Skeletal muscle satellite cell (primary cell): ENCODE data around the gene GAL3ST1.
"Not testable (repeated sequence)": the region's sequence is repeated elsewhere in the genome, so short reads cannot be mapped to it uniquely, and the experiment has no call there.

Experiments used
- H3K27me3 ChIP-seq: 2 replicates; pipeline ENCODE4 v1.7.0; 2013; ENCODE audit warnings: low read length; ENCODE audit not compliant: control insufficient read depth, insufficient read depth
- H3K36me3 ChIP-seq: 2 replicates; pipeline ENCODE4 v1.7.0; 2013; ENCODE audit warnings: mild to moderate bottlenecking, control low read depth, low read length; ENCODE audit not compliant: insufficient read depth
- H3K4me1 ChIP-seq: 2 replicates; pipeline ENCODE4 v1.7.0; 2013; ENCODE audit warnings: low read length; ENCODE audit not compliant: control insufficient read depth, insufficient read depth
- H3K4me2 ChIP-seq: 2 replicates; pipeline ENCODE4 v1.7.0; 2013; ENCODE audit warnings: mild to moderate bottlenecking, low read length
- H3K4me3 ChIP-seq: 2 replicates; pipeline ENCODE4 v1.7.0; 2013; ENCODE audit warnings: low read length
- H3K9ac ChIP-seq: 2 replicates; pipeline ENCODE4 v1.7.0; 2013; ENCODE audit warnings: mild to moderate bottlenecking, low read depth, low read length, moderate library complexity
- H3K9me3 ChIP-seq: replicated peaks from 2 replicates; pipeline ENCODE4 v1.7.0; 2013; ENCODE audit warnings: mild to moderate bottlenecking, control low read depth, low read length

The GAL3ST1 gene

GRCh38 chr22:30573594-30574094 is 821 bp downstream of the GAL3ST1 start:
- H3K4me3 ChIP-seq, result no peak overlapping the region
- H3K9ac ChIP-seq, result no peak overlapping the region
- H3K27me3 ChIP-seq, result peaks cover 8% of the 10 kb centered on the region
- H3K9me3 ChIP-seq, result no peaks in the 10 kb centered on the region
- H3K36me3 ChIP-seq, result peaks cover 30% of the 10 kb centered on the region
- peaks cover 16% of the 10 kb centered on the region for H3K4me1 ChIP-seq
- H3K4me2 ChIP-seq, result no peak overlapping the region

GRCh38 chr22:30572840-30573593 is 1.4 kb downstream of the GAL3ST1 start:
- H3K4me3 ChIP-seq, result no peak overlapping the region
- no peaks in the 10 kb centered on the region for H3K9me3 ChIP-seq
- no peak overlapping the region for H3K9ac ChIP-seq
- H3K36me3 ChIP-seq, result peaks cover 25% of the 10 kb centered on the region
- H3K4me1 ChIP-seq, result peaks cover 16% of the 10 kb centered on the region
- H3K27me3 ChIP-seq, result peaks cover 11% of the 10 kb centered on the region
- no peak overlapping the region for H3K4me2 ChIP-seq

GRCh38 chr22:30572210-30572609 is 2.3 kb downstream of the GAL3ST1 start:
- H3K27me3 ChIP-seq, result peaks cover 13% of the 10 kb centered on the region
- H3K36me3 ChIP-seq, result peaks cover 17% of the 10 kb centered on the region
- H3K4me1 ChIP-seq, result peaks cover 16% of the 10 kb centered on the region
- H3K9ac ChIP-seq, result no peak overlapping the region
- no peak overlapping the region for H3K4me2 ChIP-seq
- no peak overlapping the region for H3K4me3 ChIP-seq
- no peaks in the 10 kb centered on the region for H3K9me3 ChIP-seq

GRCh38 chr22:30569674-30570202 is 4.7 kb downstream of the GAL3ST1 start:
- Histone ChIP-seq H3K4me2 (no peak overlapping the region), H3K4me3 (no peak overlapping the region), H3K9me3 (no peaks in the 10 kb centered on the region), H3K9ac (no peak overlapping the region), H3K36me3 (no peaks in the 10 kb centered on the region), H3K27me3 (peaks cover 30% of the 10 kb centered on the region), H3K4me1 (peaks cover 1% of the 10 kb centered on the region)

GRCh38 chr22:30568137-30568805 is 6.2 kb downstream of the GAL3ST1 start:
- H3K4me3 ChIP-seq, result no peak overlapping the region
- H3K9ac ChIP-seq, result no peak overlapping the region
- H3K27me3 ChIP-seq, result peaks cover 35% of the 10 kb centered on the region
- H3K9me3 ChIP-seq, result no peaks in the 10 kb centered on the region
- no peaks in the 10 kb centered on the region for H3K4me1 ChIP-seq
- H3K4me2 ChIP-seq, result no peak overlapping the region
- H3K36me3 ChIP-seq, result no peaks in the 10 kb centered on the region

GRCh38 chr22:30567277-30567676 is 7.2 kb downstream of the GAL3ST1 start:
- peaks cover 35% of the 10 kb centered on the region for H3K27me3 ChIP-seq
- not testable (repeated sequence) for H3K9ac ChIP-seq, H3K9me3 ChIP-seq, H3K4me3 ChIP-seq, H3K4me1 ChIP-seq, H3K4me2 ChIP-seq, H3K36me3 ChIP-seq

GRCh38 chr22:30566125-30566524 is 8.3 kb downstream of the GAL3ST1 start:
- H3K4me1 ChIP-seq, result no peaks in the 10 kb centered on the region
- no peaks in the 10 kb centered on the region for H3K36me3 ChIP-seq
- no peak overlapping the region for H3K4me3 ChIP-seq
- H3K9ac ChIP-seq, result no peak overlapping the region
- H3K9me3 ChIP-seq, result no peaks in the 10 kb centered on the region
- H3K4me2 ChIP-seq, result no peak overlapping the region
- H3K27me3 ChIP-seq, result peaks cover 35% of the 10 kb centered on the region

- no peak overlapping the region for H3K4me3 ChIP-seq
- no peaks in the 10 kb centered on the region for H3K36me3 ChIP-seq
- no peaks in the 10 kb centered on the region for H3K4me1 ChIP-seq
- H3K4me2 ChIP-seq, result no peak overlapping the region
- peaks cover 33% of the 10 kb centered on the region for H3K27me3 ChIP-seq
- H3K9ac ChIP-seq, result no peak overlapping the region
- H3K9me3 ChIP-seq, result no peaks in the 10 kb centered on the region
Observed at GRCh38 chr22:30565341-30565740, 9.1 kb downstream of the GAL3ST1 start.

GRCh38 chr22:30564761-30565119 is 9.7 kb downstream of the GAL3ST1 start:
- Histone ChIP-seq H3K4me1 (no peaks in the 10 kb centered on the region), H3K27me3 (peaks cover 28% of the 10 kb centered on the region), H3K4me2 (no peak overlapping the region), H3K36me3 (no peaks in the 10 kb centered on the region), H3K9ac (no peak overlapping the region), H3K4me3 (no peak overlapping the region), H3K9me3 (no peaks in the 10 kb centered on the region)

GRCh38 chr22:30564045-30564760 is 10.3 kb downstream of the GAL3ST1 start:
- Histone ChIP-seq H3K36me3 (no peaks in the 10 kb centered on the region), H3K27me3 (peaks cover 28% of the 10 kb centered on the region), H3K4me1 (no peaks in the 10 kb centered on the region), H3K4me2 (no peak overlapping the region), H3K9me3 (no peaks in the 10 kb centered on the region), H3K9ac (no peak overlapping the region), H3K4me3 (no peak overlapping the region)

GRCh38 chr22:30562366-30562765 is 12.1 kb downstream of the GAL3ST1 start:
- Histone ChIP-seq H3K4me2 (no peak overlapping the region), H3K9ac (no peak overlapping the region), H3K27me3 (peaks cover 22% of the 10 kb centered on the region), H3K4me1 (no peaks in the 10 kb centered on the region), H3K36me3 (no peaks in the 10 kb centered on the region), H3K9me3 (no peaks in the 10 kb centered on the region), H3K4me3 (no peak overlapping the region)
